Activated naive CD4-positive, alpha-beta T cell treated with anti-CD3 and anti-CD28 coated beads, Interleukin-2, amount 50 U/mL, for 16 hours (primary cell): Measurements from ENCODE around the gene MRPL38.

Source experiments
- DNase-seq: peaks from one replicate; pipeline ENCODE4 v3.0.0-alpha.2; 2020

Gene MRPL38

DNA sequence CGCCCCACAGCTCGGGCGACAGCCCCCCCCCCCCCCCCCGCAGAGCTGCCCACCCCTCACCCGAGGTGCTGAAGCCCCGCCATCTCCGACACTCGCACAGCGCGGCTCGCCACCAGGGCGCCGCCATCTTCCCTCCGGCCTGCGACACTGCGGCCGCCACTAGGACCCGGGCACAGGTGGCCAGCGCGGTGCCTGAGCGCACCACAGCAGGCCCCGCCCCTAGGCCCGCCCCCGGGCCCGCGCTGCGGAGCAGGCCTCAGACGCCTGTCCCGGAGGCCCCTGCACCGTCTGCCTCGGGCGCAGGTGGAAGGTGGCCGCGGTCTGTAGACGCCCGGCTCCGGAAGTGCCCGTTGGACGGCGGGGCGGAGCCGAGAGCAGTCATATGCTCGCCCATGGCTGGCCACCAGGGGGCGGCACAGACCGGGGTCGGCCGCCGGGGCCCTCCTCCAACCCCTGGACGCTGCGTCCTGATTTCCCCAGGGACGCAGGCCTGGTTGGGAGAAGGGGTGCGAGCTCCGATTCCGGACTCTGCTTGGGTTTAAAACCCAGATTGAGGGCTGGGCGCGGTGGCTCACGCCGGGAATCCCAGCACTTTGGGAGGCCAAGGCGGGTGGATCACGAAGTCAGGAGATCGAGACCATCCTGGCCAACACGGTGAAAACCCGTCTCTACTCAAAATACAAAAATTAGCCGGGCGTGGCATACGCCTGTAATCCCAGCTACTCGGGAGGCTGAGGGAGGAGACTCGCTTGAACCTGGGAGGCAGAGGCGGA lies at the start of gene MRPL38:
Gene MRPL38 (minus strand): TSS at position 136 of the 773 bp plus-strand sequence. CDS start 9 bp downstream, at position 127.
- DNase-seq: peak; percentile 94

DNA sequence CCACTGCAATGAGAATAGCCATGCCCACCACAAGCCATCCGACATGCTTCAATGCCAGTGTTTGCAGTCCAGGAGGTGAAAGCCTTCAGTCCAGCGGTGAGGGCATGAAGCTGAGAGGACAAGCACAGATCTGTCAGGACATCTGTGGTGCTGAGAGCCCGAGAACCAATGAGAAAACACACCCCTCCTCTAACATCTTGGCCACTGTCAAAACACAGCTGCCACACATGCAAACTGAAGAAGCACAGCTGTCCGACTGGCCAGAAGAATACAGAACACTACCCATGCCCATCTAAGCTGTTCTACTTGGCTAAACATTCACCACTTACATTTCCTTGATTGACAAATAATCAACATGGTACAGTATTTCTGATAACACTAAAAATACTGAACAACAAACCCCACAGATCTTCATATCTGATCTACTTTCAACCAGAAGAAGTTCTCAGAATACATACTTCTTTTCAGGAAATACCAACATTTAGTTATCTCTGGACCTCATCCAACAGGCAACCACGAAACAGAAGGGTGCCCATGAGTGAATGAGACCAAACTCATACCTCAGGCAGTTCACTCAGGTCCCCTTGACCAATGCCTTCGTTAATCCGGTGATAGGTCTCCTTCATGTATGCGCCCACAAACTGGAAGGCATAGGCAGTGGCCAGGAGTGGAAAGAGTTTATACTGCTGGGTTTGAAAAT lies 46.3 kb upstream of the MRPL38 start:
- DNase-seq: no peak

DNA sequence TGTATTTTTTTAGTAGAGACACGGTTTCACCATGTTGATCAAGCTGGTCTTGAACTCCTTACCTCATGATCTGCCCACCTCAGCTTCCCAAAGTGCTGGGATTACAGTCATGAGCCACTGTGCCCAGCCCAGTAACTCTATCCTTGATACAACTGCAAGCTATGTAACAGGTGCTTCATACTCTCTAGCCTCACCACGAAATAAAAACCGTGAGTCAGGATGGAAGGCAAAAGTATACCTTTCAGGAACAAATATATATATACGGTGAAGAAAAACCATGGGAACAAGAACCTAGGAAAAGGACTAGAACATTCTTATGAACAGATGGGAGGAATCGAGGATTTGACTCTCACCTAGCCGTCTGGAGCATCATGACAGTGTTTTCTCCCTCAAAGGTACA lies 45.7 kb upstream of the MRPL38 start:
- DNase-seq: no peak

DNA sequence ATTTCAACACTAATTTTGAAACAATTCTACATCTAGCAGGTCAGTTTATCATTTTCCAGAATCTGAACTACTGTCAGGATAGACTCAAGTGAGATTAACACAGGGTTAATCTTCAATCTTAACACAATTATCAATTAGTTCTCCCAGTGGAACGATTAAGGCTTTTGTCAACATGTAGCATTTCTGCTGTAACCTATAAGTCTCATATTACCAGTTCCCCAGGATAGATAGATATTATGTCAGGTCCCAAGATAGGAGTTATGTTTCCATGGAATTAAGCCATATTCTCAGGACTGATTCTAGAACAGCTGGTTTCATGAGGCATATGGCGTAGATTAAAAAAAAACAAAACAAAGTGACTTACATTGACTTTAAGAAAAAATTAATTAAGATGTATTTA lies 40.5 kb upstream of the MRPL38 start:
- no peak for DNase-seq

DNA sequence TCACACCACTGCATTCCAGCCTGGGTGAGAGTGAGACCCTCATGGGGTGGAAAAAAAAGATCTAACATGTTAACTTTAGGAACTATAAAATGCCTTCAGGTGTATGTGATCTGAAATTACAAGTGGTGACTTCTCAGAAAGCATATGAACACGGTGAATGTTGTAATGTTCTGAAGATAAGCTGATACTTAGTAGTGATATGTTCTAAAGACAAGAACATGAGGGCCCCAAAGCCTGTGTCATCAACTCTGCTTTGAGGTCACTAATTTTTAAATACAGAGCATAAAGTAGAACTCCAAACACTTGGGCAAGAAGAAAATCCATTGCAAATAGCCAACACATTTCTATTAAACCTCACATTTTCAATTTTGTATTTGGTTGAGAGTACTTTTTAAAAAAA lies 38.8 kb upstream of the MRPL38 start:
- DNase-seq: no peak

DNA sequence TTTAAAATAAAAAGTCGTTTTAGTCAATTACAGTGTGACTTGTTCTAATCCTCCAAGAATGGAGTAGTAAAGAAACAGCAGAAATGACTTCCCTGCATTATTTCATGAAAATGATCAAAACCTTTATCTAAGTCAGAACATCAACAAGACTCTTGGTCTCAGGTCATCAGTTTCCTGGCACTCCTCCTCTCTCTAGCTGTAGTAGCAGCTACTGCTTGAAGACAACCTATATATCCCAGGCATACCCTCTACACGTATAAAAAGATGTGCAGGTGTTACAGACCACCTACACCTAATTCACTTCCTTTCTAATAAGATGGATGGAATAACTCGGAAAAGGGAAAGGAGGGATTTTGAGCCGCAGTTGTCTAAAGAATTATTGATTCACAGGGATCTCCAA lies 37.8 kb upstream of the MRPL38 start:
- DNase-seq: no peak

DNA sequence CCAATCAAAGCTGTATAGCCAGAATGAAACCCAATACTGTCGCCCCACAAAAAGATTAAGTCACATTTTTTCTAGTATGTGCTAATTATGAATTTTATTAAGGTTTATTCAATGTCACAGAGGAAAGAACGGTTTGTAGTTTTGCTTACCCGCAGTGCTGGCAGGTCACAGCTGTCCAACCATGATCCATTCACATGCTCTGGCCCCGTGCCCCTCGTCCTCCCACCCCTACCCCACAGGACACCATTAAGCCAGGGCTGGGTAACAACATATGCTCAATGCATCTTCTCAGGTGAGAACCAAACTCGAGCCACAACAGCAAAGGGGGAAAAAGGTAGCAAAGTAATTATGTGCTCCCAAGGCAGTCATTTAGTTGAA lies 36.7 kb upstream of the MRPL38 start:
- DNase-seq: no peak

DNA sequence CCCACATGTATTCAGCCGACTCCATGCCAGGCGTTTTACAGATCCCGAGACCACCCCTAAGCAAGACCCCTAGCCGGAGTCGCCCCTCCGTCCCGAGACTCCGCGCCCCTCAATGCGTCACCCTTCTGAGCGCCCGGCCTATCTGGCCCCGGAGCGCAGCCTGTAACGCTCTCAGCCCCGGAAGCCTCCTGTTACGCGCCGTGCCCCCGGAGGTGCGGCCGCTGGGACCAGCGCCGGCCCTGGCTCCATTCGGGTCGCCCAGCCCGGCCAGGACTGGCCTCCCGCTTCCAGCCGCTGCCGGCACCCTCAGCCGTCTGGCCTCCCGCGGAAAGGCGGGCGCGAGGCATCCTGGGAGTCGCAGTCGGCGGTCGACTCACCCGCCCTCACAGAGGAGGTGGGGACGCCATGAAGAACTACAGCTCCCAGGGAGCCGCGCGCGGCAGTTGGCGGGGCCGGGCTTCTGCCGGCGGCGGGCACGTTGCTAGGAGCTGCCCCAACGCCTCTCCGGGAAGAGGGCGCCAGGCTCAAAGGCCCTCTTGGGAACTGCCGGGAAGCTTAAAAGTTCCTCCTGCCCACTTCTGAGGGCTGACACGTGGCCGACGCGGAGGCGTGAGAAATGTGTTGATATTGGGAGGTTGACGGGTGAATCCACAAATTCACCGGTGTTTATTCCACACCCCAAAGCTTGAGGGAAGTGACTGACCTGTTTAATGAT lies 36.2 kb upstream of the MRPL38 start, which contains the start of gene FBF1:
Gene FBF1 (minus strand): TSS at position 316 of the 715 bp plus-strand sequence. CDS start 2,893 bp downstream, outside the sequence.
- peak; percentile 89 for DNase-seq

DNA sequence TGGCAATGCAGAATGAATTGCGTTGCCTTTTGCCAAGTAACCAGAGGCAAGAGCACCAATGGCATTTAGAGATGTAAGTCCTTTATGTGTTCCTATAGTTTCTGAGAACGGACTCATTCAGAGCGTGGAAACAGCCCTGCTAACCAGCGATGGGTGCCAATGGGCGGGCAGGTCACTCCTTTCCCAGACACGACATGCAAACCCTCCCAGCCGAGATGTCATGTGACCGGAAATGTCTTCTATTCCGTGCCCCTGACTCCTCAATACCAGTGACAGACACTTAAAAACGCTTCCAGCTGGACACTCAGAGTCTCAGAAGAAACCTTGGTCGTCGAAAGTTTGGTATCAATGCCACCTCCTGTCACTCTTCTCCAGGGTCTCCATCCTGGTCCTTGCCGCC lies 33.0 kb upstream of the MRPL38 start:
- DNase-seq: no peak

DNA sequence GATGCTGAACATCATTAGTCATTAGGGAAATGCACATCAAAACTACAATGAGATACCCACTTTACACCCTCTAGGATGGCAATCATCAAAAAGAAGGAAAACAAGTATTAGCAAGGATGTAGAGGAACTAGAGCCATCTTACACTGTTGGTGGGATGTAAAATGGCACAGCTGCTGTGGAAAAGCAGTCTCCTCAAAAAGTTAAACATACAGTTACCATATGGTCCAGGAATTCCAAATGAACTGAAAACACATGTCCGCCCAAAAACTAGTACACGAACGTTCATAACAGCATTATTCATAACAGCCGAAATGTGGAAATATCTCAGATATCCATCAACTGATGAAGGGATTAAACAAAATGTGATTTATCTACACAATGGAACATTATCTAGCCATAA lies 29.1 kb upstream of the MRPL38 start:
- no peak for DNase-seq

DNA sequence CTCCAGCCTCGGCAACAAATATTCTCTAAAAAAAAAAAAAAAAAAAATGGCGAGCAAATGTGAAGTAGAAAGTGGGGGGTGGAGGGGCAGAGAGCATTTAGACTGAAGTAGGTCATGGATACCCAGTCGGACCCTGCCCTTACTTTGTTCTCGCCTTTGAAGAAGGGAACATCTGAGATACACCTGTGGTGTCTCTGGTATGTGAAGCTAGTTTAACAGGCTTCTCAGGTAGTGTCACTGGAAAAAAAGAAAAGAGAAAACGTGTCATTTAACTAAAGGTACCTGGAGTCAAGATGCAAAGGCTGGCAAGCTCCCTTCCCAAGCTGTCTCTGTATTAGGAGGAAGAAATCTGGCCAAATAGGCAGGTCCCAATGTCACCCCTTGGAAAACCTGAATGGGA lies 28.2 kb upstream of the MRPL38 start:
- DNase-seq: no peak

DNA sequence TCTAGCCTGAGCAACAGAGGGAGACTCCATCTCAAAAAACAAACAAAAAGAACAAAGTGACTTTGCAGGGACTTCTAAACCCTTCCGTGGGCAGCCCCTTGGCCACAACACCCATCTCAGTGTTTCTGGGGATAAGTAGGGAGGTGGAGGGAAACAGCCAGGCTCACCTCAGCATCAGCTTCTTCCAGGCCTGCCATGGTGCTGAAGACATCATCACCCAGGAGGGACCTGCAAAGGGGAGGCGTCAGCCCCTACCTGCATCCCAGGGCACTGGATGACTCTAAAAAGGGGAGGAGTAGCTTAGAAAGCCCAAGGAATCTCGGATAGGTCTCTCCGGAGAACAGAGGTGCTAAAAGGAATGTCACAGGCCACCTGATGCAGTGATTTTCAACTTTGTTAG lies 26.4 kb upstream of the MRPL38 start:
- no peak for DNase-seq

DNA sequence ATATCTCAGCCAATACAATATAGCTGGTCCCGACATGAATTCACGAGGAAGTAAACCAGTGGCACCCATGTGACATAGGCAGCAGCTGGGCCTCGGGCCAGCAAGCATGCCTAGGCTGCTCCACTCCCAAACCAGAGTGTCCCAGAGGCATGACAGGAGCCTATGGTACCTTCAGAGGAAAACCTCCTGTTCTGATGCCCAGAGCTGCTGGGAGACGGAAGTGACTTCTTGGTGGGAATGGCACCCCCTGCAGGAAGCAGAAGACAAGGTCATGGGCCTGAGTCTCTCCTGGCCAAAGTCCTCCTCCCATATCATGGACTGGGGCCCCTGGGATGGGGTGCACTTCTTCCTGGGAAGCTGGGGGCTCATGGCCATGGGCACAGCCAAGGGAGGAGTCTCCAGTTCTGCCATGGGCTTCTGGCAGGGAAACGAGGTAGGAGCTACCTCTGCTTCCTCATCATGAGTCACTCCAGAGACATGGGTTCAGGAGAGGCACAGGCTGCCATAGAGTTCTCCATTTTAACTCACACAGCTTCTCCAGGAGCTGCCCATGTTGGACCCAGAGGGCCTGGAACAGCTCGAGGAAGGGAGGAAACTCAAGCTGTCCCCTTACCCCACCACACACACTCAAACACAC lies 22.7 kb upstream of the MRPL38 start:
- DNase-seq: no peak

DNA sequence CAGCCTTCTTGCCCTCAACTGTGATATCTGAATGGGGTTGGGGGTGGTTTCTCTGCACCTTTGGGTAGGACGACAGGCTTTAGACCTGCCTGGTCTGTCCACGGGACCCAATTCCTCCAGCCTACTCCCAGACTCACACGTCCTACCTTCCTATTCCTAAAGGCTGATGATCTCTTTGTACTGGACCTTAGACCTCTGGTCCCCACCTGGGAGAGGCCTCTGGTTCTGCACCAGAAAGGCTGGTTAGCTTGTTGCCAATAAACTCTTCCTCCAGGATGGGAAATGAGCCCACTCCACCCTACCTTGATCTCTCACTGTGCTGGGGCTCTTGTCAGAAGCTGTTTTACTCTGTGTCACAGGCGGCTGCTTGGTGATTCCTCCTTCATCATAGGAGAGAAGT lies 21.8 kb upstream of the MRPL38 start:
- no peak for DNase-seq

DNA sequence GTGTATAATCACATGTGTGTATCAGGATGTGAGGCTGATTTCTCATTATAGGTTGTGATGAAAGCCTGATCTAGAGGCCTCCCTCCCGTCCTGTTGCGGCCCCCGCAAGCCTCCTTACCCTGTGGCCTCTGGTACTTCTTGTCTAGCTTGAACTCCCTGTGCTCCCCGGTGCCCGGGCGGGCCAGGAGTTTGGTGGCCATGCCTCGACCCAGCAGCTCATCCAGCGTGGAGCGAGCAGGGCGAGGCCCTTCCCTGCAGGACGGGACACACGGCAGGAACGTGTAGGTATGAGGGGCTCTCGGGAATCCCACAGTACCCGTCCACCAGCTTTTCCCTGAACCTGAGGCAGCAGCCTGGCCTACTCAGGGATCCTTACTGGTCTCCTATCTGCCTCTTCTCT lies 21.2 kb upstream of the MRPL38 start:
- no peak for DNase-seq

DNA sequence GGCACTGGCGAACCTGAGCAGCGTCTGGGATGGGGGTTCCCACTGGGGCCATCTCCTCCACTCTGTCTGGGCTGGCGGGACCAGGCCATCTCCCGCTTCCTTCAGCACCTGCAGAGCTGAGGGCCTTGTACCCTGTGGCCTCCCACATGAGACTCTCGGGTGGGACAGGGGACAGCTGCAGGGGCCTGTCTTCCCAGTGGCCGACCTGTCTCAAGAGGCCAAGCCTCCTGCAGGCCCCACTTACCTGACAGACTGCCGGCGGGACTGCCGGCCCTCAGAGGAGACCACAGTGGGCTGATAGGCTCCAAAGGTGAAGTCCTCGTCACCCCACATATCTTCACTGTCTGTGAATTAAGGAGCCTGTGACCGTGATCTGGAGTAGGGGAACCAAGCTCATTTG lies 20.4 kb upstream of the MRPL38 start:
- DNase-seq: no peak

DNA sequence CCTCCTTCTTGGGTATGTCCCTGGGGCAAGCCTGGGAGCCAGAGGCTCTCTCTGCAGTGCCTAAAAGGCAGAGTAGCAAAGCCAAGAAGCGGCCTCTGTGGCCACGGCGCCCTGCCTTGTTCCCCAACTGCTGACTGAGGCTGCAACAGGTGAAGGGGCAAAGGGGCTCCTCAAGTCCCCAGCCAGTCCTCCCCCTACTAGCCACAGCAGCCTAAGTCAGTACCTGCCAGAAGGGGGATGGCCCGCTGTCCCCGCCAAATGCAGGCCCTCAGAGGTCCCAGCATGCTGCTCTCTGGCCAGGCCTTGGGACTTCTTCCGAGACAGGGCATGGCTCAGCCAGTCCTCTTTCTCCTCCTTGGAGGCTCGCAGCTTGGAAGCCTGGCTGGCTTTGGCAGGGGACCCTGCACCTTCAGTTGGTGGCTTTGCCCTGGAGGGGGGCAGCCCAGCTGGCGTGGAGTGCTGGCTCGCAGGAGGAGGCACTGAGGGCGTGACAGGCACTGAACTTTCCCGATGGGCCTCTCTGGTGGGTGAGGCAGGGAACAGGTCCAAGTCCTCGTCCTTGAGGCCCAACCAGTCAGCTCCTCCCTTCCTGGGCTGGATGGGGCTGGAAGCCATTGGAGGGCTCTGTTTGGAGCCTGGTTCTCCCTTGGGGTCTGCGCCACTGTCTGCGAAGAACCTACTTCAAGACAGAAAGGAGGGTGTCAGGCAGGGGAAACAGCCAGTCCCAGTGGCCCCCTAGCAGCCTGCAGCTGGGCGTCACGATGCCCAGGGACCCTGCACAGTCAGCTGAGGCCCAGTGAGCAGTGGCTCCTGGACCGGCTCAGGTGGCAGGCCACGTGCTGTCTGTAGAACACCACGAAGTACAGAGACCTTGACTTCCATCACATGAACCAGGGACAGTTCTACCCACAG lies 18.5 kb upstream of the MRPL38 start:
- DNase-seq: no peak

DNA sequence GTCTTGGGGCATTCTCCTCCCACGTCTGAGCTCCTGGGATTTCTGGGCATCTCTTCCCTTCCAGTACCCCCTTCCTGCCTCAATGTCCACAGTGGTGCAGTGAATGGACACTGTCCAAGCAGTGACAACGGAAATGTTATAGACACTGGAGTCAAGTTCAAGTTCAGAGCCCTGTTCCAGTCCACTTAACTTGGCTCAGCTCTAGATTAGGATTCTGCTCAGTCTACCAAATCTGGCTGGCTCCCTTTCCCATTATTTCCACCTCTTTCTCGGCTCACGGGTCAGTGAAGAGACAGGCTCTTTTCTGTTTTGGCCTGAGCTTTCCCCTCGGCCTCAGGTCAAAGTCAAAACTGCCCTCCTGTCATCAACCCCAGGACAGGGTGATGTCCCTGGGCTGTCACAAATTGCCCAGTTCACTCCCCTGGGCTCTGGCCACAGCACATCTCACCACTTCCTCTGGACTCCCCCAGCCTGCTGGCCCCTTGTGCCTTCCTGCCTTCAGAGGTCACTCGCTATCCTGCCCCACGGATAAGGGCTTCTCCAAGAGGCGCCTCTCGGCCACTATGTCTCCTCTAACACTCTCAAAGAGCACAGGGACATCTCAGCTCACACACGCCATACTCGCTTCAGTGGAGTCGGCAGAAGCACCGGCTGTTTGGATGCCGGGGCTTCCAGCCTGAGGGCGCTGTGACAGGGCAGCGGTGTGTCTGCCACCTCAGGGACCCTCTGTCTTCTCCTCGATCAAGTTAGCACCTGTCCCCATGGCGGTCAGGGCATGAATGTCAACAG lies 17.7 kb upstream of the MRPL38 start:
- no peak for DNase-seq

DNA sequence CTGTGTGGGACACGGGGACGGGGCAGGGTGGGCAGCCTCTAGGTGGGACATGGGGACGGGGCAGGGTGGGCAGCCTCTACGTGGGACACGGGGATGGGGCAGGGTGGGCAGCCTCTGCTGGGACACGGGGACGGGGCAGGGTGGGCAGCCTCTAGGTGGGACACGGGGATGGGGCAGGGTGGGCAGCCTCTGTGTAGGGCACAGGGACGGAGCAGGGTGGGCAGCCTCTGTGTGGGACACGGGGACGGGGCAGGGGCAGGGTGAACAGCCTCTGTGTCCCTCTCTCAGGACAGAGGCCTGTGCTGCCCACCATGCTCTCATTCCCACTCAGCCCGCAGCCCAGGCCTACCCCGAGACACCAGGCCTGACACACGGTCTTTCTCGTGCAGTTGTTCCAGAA lies 16.9 kb upstream of the MRPL38 start:
- DNase-seq: no peak

DNA sequence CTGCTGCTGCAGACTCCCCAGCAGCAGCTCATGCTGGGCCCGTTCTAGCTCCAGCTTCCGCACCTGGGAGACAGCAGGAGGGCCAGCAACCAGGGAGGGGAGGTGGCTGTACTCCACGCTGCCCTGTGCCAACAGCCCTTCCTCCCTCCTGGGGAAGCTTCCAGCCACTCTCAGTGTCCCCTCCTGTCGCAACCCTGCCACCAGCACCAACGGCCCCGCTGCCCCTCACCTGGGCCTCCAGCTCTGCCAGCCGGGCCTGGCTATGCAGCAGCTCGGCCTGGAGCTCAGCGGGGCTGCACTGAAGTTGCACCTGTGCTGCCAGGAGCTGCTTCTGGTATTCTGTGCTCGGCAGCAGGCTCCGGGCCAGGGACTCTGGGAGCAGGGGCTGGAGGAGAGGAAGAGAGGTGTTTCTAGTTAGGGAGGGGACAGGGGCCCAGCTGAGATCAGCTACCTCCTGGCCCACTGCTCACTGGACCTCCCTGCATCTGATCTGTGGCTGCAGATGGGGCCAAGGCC lies 15.4 kb upstream of the MRPL38 start:
- no peak for DNase-seq

DNA sequence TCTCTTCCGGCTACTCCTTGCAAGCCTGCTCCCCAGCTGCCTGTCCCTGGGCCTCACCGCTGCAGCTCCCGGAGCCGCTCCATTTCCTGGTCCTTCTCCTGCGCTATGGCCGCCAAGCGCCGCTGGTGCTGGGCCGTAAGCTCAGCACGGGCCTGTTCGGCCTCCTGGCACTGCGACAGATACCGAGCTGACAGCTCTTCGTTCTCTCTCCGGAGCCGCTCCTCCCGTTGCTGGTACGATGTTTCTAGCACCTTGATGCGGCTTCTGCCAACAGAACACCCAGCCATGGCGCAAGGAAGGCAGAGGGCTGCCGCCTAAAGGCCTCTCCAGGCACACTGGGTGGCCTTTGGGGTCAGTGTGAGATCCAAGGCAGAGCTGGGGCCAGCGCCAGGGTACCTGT lies 14.9 kb upstream of the MRPL38 start:
- no peak for DNase-seq
